Neuron (in vitro differentiated cells): Measurements from ENCODE around the gene CFAP74.

Experiments
- H2AFZ ChIP-seq: one replicate; pipeline ENCODE4 v1.6.1; 2013; ENCODE audit warnings: low read depth, mild to moderate bottlenecking, inconsistent platforms, low read length, moderate library complexity
- H3K27me3 ChIP-seq: one replicate; pipeline ENCODE4 v1.6.1; 2013; ENCODE audit warnings: low read length; ENCODE audit not compliant: insufficient read depth
- H3K36me3 ChIP-seq: one replicate; pipeline ENCODE4 v1.6.1; 2013; ENCODE audit warnings: low read length; ENCODE audit not compliant: insufficient read depth
- H3K4me1 ChIP-seq: one replicate; pipeline ENCODE4 v1.6.1; 2013; ENCODE audit warnings: low read length; ENCODE audit not compliant: insufficient read depth
- H3K4me3 ChIP-seq: 2 replicates; pipeline ENCODE4 v1.5.1; 2013; ENCODE audit warnings: mild to moderate bottlenecking, low read length, moderate library complexity
- H3K9me3 ChIP-seq: one replicate; pipeline ENCODE4 v1.6.1; 2013; ENCODE audit warnings: low read length

CFAP74 gene

DNA sequence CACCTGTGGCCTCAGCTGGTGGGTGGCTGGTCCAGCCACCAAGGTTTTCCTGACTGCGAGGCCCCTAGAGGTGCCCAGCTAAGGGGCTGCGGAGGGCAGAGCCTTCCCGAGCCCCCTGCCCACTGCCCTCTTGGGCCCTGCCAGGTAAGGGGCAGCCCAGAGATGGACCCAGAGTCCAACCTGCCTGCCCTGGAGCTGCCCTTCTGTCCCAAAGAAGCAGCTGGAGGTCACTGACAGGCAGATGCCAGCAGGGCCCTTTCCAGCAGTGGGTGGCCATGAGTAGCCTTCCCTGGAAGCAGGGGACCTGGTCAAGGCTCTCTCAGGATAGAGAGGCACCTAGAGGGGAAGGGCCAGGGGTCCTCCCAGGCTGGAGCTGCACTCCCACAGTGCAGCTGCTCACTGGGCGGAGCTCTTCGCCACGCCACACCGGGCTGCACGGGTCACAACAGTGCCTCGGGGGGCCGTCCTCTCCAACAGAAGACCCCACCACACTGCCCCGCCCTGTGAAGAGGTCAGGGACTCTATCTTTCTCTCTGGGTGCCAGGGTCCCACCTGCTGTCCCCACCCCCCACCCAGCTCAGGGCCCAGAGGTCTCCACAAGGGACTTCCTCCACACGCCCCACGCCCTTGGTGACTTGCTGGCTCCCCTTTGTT lies 101.8 kb downstream of the CFAP74 start:
- no peak overlapping the region for H2AFZ ChIP-seq
- no peak overlapping the region for H3K4me3 ChIP-seq
- H3K36me3 ChIP-seq = no peaks in the 10 kb centered on the region
- H3K4me1 ChIP-seq = peaks cover 7% of the 10 kb centered on the region
- H3K27me3 ChIP-seq = no peaks in the 10 kb centered on the region
- H3K9me3 ChIP-seq = peaks cover 2% of the 10 kb centered on the region

DNA sequence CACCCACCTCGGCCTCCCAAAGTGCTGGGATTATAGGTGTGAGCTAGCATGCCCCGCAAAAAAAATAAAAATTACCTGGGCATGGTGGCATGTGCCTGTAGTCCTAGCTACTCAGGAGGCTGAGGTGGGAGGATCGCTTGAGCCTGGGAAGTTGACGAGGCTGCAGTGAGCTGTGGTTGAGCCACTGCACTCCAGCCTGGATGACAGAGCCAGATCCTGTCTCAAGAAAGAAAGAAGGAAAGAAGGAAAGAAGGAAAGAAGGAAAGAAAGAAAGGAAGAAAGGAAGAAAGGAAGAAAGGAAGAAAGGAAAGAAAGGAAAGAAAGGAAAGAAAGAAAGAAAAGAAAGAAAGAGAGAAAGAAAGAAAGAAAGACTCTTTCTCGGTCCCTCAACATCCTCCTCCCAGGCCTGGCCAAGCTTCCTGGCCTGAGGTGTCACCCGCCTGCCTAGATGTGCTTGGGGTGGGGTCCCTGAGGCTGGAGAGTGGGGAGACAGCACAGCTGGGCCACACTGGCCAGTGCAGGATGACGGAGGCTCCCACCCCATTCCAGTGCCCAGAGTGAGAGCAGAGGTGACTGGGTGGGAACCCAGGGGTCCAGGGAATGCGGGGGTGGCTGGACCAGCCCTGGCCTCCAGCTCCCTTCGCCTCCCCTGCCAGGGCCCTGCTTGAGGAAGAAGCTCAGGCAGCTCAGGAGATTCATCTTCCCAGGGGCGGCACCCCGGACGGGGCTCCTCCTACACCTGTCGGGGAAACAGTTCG lies 102.5 kb downstream of the CFAP74 start:
- no peaks in the 10 kb centered on the region for H3K36me3 ChIP-seq
- H3K4me3 ChIP-seq = no peak overlapping the region
- H3K9me3 ChIP-seq = peaks cover 2% of the 10 kb centered on the region
- no peak overlapping the region for H2AFZ ChIP-seq
- peaks cover 3% of the 10 kb centered on the region for H3K4me1 ChIP-seq
- no peaks in the 10 kb centered on the region for H3K27me3 ChIP-seq

DNA sequence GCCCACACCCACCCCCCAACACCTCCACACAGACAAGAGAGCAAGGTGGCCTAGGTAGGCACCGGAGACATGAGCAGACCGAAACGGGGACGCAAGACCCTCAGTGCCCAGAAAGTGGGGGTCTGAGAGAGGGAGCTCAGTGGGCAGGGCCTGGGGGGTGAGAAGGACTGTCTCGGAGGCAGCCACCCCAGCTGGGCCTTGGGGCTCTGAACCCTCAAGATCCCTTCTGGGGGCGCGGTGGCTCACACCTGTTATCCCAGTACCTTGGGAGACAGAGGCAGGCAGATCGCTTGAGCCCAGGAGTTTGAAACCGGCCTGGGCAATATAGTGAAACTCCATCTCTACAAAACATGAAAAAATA lies 103.6 kb downstream of the CFAP74 start:
- Histone ChIP-seq H3K36me3 (no peaks in the 10 kb centered on the region), H3K4me1 (peaks cover 4% of the 10 kb centered on the region), H3K27me3 (no peaks in the 10 kb centered on the region), H3K4me3 (no peak overlapping the region), H2AFZ (no peak overlapping the region), H3K9me3 (peaks cover 2% of the 10 kb centered on the region)

DNA sequence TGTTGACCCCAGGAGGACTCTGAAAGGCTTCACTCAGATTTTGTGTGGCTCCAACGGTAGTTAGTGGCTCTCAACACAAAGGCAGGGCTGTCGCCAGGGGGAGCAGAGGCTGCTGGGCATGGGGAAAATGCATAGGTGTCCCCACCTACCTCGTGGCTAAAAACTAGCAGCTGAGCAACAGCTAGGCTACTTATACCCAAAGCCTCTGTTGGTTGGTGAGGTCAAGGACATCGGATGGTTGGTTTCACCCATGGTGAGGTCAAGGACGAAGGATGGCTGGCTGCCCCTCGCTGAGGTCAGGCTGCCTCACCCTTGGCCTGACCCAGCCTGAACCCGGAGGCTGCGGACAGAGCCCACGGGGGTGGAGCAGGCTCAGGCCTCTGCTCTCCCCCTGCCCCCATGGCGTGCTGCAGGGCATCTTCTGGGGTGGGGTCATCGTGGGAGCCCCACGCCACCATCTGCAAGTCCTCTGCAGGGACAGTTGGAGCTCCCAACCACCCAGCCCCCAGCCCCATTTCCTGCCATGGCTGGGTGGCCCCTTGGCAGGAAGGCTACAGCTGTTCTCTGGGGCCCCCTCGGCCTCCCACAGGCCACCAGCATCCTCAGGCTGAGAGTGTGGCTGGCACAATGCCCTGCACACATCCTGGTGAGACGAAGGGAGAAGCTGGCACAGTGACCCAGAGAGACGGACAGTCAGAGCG lies 104.2 kb downstream of the CFAP74 start:
- H3K4me1 ChIP-seq = peaks cover 8% of the 10 kb centered on the region
- H3K27me3 ChIP-seq = no peaks in the 10 kb centered on the region
- no peak overlapping the region for H2AFZ ChIP-seq
- H3K36me3 ChIP-seq = no peaks in the 10 kb centered on the region
- no peak overlapping the region for H3K4me3 ChIP-seq
- H3K9me3 ChIP-seq = peaks cover 2% of the 10 kb centered on the region

DNA sequence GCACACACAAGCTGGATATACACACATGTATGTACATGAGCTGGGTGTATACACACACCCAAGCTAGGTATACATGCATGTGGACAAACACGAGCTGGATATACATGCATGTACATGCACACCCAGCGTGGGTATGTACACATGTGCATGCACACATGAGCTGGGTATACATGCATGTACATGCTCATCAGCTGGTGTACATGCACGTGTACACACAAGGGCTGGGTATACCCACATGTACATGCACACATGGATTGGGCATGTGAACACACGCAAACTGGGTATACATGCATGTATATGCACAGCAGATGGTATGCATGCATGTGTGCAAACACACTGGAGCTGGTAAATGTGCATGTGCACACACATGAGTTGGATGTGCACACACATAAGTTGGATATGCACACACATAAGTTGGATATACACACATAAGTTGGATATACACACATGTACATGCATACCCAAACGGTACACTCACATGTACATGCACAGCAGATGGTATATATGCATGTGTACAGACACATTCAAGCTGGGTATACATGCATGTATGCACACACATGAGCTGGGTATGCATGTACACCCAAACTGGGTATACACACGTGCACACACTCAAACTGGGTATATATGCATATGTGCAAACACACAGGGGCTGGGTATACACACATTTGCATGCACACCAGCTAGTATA lies 105.2 kb downstream of the CFAP74 start:
- no peak overlapping the region for H2AFZ ChIP-seq
- H3K4me3 ChIP-seq = no peak overlapping the region
- H3K36me3 ChIP-seq = no peaks in the 10 kb centered on the region
- peaks cover 8% of the 10 kb centered on the region for H3K4me1 ChIP-seq
- H3K27me3 ChIP-seq = no peaks in the 10 kb centered on the region
- H3K9me3 ChIP-seq = peaks cover 2% of the 10 kb centered on the region

DNA sequence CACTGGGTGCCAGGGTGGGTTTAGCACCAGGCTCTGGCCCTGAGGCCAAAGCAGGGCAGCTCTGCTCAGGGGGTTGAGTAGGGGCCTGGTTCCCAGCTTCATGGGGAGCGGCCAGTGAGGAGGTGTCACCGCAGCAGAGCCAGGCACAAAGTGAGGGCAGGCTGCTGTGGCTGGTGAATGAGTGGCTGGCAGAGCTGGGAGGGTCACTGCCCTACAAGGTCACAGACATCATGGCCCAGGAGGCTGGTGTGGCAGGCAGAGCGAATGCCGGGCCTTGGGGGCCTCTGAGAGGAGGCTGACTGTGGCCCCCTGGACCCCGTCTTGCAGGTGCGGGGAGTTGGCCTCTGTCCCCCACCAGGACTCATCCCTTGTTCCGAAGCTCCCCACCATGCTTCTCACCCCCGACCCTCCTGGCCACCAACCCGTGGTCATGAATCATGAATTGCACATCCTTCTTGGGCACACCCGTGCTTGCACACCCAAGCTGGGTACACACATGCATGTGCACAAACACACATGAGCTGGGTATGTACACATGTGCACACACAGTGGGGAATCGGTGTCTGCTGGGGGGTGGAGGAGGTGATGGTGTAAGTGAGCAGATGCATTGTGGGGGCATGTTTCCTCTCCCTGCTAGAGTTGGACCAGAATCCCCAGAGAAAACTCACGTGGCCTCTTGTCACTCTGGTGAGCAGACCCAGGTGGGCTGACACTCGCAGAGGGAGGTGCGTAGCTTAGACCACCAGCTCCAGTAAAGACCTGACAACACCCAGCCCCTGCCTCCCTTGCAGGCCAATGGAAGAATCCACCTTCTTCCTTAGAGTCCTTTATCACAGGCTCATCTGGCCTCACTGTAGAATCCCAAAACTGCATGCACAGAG lies 107.9 kb downstream of the CFAP74 start:
- Histone ChIP-seq H2AFZ (no peak overlapping the region), H3K9me3 (no peaks in the 10 kb centered on the region), H3K36me3 (no peaks in the 10 kb centered on the region), H3K4me3 (no peak overlapping the region), H3K4me1 (peaks cover 21% of the 10 kb centered on the region), H3K27me3 (no peaks in the 10 kb centered on the region)

DNA sequence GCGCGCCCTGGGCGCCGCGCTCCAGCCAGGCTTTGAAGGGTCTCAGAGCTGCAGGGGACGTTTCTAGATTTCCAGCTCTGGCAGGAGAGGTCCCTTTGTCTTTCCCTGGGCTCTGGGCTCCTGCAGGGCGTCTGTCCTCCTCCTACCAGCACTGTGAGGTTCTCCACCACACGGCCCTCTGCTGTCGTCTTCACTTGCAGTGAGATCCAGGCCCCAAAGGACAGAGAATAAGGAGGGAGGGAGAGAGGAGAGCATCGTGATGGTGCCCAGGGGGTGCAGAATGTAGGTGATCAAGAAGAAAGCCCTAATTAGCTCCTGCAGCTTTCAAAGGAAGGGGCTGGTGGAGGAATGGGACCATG lies 108.5 kb downstream of the CFAP74 start:
- Histone ChIP-seq H3K4me1 (peaks cover 21% of the 10 kb centered on the region), H2AFZ (no peak overlapping the region), H3K4me3 (no peak overlapping the region), H3K9me3 (no peaks in the 10 kb centered on the region), H3K27me3 (no peaks in the 10 kb centered on the region), H3K36me3 (no peaks in the 10 kb centered on the region)

DNA sequence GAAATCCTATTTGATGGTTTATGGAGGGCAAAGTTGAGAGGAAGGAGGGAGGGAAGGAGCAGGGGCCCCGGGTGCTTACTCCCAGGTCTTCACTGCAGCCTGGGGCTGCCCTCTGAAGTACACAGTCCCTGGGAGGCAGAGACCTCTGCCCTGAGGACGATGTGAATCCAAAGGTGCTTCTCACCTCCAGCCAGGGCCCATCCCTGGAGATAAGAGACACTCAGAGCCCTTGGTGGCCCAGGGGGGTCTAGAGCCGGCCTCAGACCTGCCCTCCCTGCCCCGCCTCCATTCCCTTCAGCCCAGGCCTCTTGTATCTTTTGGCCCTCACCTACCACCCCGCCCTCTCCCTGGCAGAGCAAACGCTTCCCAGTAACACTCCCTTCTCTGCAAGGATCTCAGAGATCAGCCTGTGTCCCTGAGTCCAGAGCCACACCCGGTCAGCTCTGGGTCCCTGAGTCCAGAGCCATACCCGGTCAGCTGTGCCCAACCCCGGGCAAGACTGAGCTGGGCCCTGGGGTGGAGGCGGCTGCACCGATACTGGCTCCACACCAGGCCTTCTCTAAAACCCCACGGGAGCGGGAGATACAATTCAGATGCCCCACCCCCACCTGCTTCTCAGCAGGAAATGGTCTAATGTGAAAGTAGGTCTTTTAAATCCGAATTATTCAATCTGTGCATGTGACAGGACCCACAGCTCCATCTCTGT lies 109.1 kb downstream of the CFAP74 start:
- H3K4me1 ChIP-seq = peaks cover 21% of the 10 kb centered on the region
- no peak overlapping the region for H3K4me3 ChIP-seq
- H3K36me3 ChIP-seq = no peaks in the 10 kb centered on the region
- H2AFZ ChIP-seq = no peak overlapping the region
- no peaks in the 10 kb centered on the region for H3K27me3 ChIP-seq
- H3K9me3 ChIP-seq = no peaks in the 10 kb centered on the region

DNA sequence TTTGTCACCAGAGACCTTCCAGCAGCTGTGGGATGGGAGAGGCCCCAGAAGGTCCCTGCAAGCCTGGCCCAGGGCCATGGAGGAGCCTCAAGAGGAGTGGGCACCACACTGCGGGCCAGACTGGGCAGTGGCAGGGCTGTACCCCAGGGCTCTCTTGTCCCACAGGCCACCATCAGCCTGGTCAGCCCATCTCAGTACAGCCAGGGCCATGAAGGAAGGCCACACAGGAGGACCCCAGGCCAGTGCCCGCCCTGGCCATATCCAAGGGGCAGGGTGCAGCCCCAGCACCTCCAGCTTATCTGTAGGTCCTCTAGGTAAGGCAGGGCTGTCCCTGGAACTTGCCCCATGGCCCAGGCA lies 109.6 kb downstream of the CFAP74 start:
- Histone ChIP-seq H2AFZ (no peak overlapping the region), H3K27me3 (no peaks in the 10 kb centered on the region), H3K36me3 (no peaks in the 10 kb centered on the region), H3K9me3 (no peaks in the 10 kb centered on the region), H3K4me1 (peaks cover 24% of the 10 kb centered on the region), H3K4me3 (no peak overlapping the region)

DNA sequence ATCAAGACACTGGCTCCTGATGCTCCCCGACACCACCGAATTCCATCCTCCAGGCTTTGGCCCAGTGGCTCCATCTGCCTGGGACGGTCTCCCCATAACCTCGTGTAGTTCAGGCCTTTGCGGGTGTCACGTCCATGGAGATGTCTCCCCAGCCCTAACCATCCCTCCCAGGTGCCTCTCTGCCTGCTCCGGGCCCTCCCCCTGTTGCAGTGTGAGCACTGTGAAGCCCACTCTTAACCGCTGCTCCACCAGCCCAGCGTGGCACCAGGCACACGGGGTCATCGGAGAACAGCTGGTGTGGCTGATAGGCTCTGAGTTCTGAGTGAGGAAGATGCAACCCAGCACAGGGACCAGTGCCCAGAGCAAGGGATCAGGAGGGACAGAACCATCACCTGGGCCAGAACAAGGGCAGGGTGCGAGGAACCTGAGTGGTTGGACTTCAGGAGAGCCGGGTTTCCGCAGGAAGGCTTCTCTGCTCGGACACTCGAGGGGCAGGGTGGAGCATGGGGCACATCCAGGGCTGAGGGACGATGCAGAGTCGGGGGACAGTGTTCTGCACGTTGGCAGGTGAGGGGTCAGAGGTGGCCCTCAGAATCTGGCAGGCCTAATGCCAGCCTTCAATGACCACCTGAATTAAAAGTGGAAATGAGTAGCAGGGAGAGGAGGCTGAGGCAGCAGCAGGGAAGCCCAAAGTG lies 110.1 kb downstream of the CFAP74 start:
- Histone ChIP-seq H2AFZ (no peak overlapping the region), H3K9me3 (no peaks in the 10 kb centered on the region), H3K27me3 (no peaks in the 10 kb centered on the region), H3K4me3 (no peak overlapping the region), H3K4me1 (peaks cover 28% of the 10 kb centered on the region), H3K36me3 (peaks cover 3% of the 10 kb centered on the region)

DNA sequence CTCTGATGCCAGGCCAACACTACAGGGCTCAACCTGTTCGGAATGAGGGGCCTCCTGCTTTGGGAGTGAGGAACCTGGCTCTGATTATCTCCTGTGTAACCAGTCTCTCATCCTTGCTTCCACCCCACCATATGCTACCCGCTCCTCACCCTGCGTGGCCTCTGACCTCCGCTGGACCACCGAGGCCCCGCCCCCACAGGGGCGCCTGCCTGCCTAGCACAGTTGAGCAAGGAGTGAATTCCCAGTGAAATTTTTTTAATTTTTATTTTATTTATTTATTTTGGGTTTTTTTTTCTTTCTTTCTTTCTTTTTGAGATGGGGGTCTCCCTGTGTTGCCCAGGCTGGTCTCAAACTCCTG lies 110.8 kb downstream of the CFAP74 start:
- Histone ChIP-seq H2AFZ (no peak overlapping the region), H3K27me3 (no peaks in the 10 kb centered on the region), H3K4me3 (no peak overlapping the region), H3K9me3 (peaks cover 2% of the 10 kb centered on the region), H3K4me1 (peaks cover 28% of the 10 kb centered on the region), H3K36me3 (peaks cover 5% of the 10 kb centered on the region)
